Measurements from ENCODE around the gene EOMES.

The EOMES gene

GRCh38 chr3:27720899-27721716 lies 1.0 kb downstream of the EOMES start:
- no peak for DNase-seq (ENCODE audit: low read depth in 2 of 2)

- no peak for DNase-seq (ENCODE audit: low read depth in 2 of 2)
Observed at GRCh38 chr3:27719314-27720003, 2.7 kb downstream of the EOMES start.

DNA sequence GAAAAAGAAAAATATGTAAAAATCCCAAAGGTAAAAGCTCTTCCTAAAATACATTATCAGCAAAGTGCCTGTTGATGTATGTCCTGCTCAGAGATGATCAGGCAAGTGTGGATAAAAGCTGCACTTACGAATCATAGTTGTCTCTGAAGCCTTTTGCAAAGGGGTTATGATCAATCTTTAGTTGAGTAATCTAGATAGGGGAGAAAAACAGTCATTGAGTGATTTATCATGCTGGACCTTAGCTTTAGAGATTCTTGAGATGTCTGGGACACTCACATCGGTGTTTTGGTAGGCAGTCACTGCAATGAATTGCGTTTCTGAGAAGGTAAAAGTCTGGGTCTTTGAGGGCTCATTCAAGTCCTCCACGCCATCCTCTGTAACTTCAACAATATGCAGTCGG lies 3.7 kb downstream of the EOMES start:
- no peak for DNase-seq (ENCODE audit: low read depth in 2 of 2)

- DNase-seq (ENCODE audit: low read depth in 2 of 2) = no peak
Observed at GRCh38 chr3:27717200-27717852, 4.8 kb downstream of the EOMES start.

DNA sequence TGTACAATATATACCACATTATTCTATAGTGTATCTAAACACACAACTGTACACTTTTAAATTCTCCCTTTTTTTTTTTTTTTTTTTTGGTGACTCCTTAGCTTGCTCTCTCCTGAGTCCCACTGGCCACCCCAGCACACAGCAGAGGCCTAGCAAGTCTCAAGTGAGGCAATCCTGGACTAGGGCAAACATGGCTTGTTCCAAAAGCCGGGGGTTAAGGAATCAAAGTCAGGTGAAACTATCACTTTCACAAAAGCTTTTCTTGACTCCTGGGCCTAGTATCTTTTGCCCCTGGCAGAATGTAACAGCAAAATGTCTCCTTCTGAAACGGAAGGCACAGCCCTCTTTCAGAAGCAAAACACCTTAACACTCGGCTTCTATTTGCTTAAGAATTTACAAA lies 5.8 kb downstream of the EOMES start:
- DNase-seq (ENCODE audit: low read depth in 2 of 2) = no peak

DNA sequence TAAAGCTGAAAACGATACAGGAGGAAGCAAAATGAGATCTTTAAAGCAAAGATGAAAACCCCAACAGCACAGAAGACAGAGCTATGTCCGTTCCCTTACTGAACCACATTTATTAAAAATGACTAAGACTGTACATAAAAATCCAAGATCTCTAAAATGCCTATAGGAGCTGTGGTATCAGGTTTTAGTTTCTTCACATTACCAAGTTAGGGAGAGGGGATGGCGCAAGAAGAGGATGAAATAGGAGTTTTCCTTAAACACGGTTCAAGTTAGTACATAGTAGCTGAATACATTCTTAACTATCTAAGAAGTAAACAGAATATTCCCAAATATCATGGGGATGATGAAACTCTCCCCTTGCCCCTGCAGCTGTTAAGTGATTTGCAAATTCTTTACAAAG lies 6.3 kb downstream of the EOMES start:
- no peak for DNase-seq (ENCODE audit: low read depth in 2 of 2)

- DNase-seq (ENCODE audit: low read depth in 2 of 2) = no peak
Observed at GRCh38 chr3:27715454-27715806, 6.7 kb downstream of the EOMES start.

- no peak for DNase-seq (ENCODE audit: low read depth in 2 of 2)
Observed at GRCh38 chr3:27714692-27715453, 7.2 kb downstream of the EOMES start.

DNA sequence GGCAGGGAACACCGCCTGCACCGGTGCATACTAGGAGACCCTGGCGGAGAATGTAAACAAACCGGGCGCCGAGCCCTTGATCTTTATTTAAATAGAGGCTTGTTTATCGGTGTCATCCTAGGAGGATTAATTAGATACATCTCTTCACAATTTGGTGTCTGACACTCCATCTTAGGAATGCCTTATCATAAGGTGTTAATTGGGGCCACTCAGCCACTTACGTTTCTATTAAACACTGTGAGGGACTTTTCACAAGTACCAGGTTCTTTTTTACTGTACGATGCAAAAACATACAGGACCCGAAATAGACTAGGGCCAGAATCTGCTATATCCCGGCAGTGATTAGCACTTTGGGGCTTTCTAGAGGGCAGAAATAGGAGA lies 8.0 kb downstream of the EOMES start:
- no peak for DNase-seq (ENCODE audit: low read depth in 2 of 2)

DNA sequence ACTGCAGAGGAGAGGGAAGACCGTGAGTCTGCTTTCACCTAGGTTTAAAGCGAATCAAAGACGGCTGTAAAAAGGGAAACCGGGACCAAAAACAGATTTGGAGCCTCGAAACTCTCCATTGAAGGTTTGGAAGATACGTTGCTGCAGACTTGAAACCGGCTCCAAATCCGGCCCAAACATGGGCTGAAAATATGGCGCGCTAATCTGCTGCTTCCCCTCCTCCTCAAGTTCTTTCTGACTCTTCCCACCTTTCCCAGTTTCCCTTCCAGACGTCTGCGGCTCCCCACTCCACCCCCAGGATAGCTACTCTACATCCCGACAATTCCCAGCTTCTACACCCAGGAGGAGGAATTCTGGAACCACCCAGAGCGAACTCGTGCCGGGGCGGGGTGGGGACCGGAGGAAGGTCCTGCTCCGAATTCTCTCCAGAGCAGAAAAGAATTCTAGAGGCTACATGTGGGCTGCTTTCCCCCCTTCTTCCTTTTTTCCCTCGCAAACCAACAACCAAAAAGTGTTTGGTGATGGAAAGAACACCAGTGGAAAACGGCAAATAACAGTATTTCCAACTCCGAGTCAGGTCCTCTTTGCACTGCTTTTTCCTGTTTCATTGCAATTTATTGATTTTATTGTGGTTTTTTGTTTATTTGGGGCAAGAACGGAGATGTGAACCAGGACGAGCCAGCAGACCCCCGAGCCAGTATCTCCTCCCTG lies 8.5 kb downstream of the EOMES start:
- no peak for DNase-seq (ENCODE audit: low read depth in 2 of 2)

GRCh38 chr3:27713078-27713423 lies 9.1 kb downstream of the EOMES start:
- DNase-seq (ENCODE audit: low read depth in 2 of 2) = no peak

GRCh38 chr3:27712136-27713077 lies 9.7 kb downstream of the EOMES start:
- DNase-seq (ENCODE audit: low read depth in 2 of 2) = peak; percentile 63 to 68

DNA sequence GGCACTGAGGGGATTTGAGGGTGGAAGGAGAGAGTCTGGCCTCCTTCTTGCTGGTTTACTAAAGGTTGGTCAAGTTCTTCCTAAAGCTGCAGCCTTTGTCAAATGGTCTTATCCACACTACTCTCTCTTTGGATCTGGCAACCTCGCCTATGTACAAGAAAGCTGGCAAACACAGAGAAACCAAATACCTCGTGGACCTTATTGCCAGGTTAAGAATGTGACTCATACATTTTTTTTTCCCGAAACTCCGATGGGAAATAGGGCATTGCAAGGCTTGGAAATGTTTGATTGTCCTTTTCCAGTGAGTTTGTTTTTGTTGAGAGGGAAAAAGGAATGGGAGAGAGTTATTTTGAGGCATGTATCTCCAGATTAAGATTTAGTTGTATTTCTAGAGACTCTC lies 13.9 kb downstream of the EOMES start:
- DNase-seq (ENCODE audit: low read depth in 2 of 2) = no peak

GRCh38 chr3:27699067-27699466 lies 23.1 kb downstream of the EOMES start:
- DNase-seq (ENCODE audit: low read depth in 2 of 2) = no peak

GRCh38 chr3:27696906-27697305 lies 25.2 kb downstream of the EOMES start:
- no peak for DNase-seq (ENCODE audit: low read depth in 2 of 2)

GRCh38 chr3:27695636-27696035 lies 26.5 kb downstream of the EOMES start:
- no peak for DNase-seq (ENCODE audit: low read depth in 2 of 2)

- DNase-seq (ENCODE audit: low read depth in 2 of 2) = no peak
Observed at GRCh38 chr3:27688053-27688452, 34.1 kb downstream of the EOMES start.

DNA sequence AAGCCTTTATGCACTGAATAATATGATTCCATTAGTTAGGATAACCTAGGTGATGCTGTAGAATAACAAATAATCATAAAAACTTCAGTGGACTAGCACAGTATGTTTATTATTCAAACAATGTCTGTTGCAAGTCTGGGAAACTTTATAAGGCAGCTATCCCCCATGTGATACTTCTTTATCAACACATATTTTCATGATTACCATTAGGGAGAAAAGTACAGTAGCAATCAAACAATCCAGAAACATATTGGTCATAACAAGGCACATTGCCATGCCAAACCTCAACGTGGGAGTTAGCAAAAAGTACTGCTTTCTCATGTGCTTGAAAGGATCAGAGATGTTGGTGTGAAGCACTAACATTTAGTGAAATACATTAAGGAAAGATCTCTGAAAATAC lies 35.5 kb downstream of the EOMES start:
- no peak for DNase-seq (ENCODE audit: low read depth in 2 of 2)

- no peak for DNase-seq (ENCODE audit: low read depth in 2 of 2)
Observed at GRCh38 chr3:27685474-27685873, 36.6 kb downstream of the EOMES start.

DNA sequence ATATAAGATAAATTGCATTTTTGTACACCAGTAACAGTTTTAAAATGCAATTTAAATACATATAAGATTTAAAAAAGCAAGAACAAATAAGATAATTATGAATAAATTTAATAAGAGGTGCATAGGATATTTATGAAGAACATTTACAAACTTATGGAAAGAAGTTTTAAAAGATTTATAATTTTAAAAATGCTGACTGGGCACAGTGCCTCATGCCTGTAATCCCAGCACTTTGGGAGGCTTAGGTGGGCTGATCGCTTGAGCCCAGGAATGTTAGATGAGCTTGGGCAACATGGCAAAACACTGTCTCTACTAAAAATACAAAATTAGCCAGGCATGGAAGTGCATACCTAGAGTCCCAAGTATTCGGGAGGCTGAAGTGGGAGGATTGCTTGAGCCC lies 37.8 kb downstream of the EOMES start:
- DNase-seq (ENCODE audit: low read depth in 2 of 2) = no peak
